Muscle layer of duodenum (tissue), 2 donors: ENCODE data around the gene NPAS1.

Experiments used
- H3K27ac ChIP-seq: one replicate; pipeline ENCODE4 v1.7.0; 2013; ENCODE audit warnings: mild to moderate bottlenecking, low read length
- H3K27me3 ChIP-seq: one replicate; pipeline ENCODE4 v1.7.0; 2013; ENCODE audit warnings: low read depth, mild to moderate bottlenecking, control low read depth, low read length
- H3K36me3 ChIP-seq, 2 donors: one replicate each; pipeline ENCODE4 v1.7.0; 2013; ENCODE audit warnings: low read length in 2 of 2, control low read depth in 1 of 2, mild to moderate bottlenecking in 1 of 2; ENCODE audit not compliant: insufficient read depth in 2 of 2, control insufficient read depth in 1 of 2
- H3K4me1 ChIP-seq, 2 donors: one replicate each; pipeline ENCODE4 v1.7.0; 2013; ENCODE audit warnings: low read length in 2 of 2, mild to moderate bottlenecking in 2 of 2, control low read depth in 1 of 2, moderate library complexity in 1 of 2; ENCODE audit not compliant: insufficient read depth in 2 of 2, control insufficient read depth in 1 of 2
- H3K4me3 ChIP-seq, 2 donors: one replicate each; pipeline ENCODE4 v1.7.0; 2013; ENCODE audit warnings: low read length in 2 of 2, low read depth in 1 of 2, mild to moderate bottlenecking in 1 of 2
- H3K9me3 ChIP-seq, 2 donors: one replicate each; pipeline ENCODE4 v1.7.0; 2013; ENCODE audit warnings: low read length in 2 of 2, control low read depth in 1 of 2, mild to moderate bottlenecking in 1 of 2; ENCODE audit not compliant: control insufficient read depth in 1 of 2
- donor health status: healthy.

The NPAS1 gene

DNA sequence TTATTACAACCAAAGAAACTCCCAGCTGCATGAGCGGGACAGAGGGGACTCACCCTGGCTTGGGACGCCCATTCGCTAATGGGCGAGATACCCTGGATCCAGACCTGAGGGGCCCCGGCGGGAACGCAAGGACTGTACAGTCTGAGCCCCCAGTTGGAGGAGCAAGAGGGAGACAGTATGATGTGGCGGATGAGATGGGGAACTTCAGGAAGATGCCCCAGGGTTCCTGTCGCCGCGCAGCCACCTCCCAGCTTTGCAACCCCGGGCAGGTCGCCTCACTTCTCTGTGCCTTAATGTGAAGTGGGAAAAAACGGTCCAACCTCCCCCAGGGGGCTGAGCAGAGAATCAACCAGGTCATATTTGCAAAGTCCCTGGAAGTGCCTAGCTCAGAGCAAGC, 2.5 kb downstream of the NPAS1 start:
- Histone ChIP-seq H3K4me3 (no peak overlapping the region), H3K4me1 (peaks cover 0 to 29% of the 10 kb centered on the region in 2 donors), H3K36me3 (no peaks in the 10 kb centered on the region), H3K27me3 (peaks cover 32% of the 10 kb centered on the region), H3K9me3 (no peaks in the 10 kb centered on the region), H3K27ac (no peak overlapping the region)

GRCh38 chr19:47022541-47023447, 3.2 kb downstream of the NPAS1 start:
- H3K36me3 ChIP-seq, result no peaks in the 10 kb centered on the region
- no peak overlapping the region for H3K4me3 ChIP-seq
- no peak overlapping the region for H3K27ac ChIP-seq
- H3K9me3 ChIP-seq, result no peaks in the 10 kb centered on the region
- H3K27me3 ChIP-seq, result peaks cover 32% of the 10 kb centered on the region
- peaks cover 0 to 29% of the 10 kb centered on the region in 2 donors for H3K4me1 ChIP-seq

GRCh38 chr19:47023448-47023794, 3.8 kb downstream of the NPAS1 start:
- H3K4me3 ChIP-seq, result no peak overlapping the region
- H3K36me3 ChIP-seq, result no peaks in the 10 kb centered on the region
- no peaks in the 10 kb centered on the region for H3K9me3 ChIP-seq
- H3K27ac ChIP-seq, result no peak overlapping the region
- H3K27me3 ChIP-seq, result peaks cover 37% of the 10 kb centered on the region
- H3K4me1 ChIP-seq, result peaks cover 0 to 29% of the 10 kb centered on the region in 2 donors

DNA sequence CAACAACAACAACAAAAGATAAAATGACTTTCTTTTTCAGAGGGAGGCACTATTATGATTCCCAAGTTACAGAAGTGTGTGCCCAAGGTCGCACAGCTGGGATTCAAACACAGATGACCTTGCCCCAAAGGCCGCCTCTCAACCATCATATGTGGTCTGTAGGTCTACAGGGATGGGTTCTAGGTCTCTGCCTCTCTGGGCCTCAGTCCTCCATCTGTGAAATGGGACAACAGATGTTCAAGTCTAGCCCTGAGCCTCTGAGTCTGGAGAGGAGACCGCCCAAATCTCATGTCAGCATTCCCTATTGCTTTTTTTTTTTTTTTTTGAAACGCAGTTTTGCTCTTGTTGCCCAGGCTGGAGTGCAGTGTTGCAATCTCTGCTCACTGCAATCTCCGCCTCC, 4.9 kb downstream of the NPAS1 start:
- Histone ChIP-seq H3K36me3 (no peaks in the 10 kb centered on the region), H3K9me3 (no peaks in the 10 kb centered on the region), H3K27me3 (peaks cover 38% of the 10 kb centered on the region), H3K4me3 (no peak overlapping the region), H3K4me1 (peaks cover 0 to 29% of the 10 kb centered on the region in 2 donors), H3K27ac (no peak overlapping the region)

DNA sequence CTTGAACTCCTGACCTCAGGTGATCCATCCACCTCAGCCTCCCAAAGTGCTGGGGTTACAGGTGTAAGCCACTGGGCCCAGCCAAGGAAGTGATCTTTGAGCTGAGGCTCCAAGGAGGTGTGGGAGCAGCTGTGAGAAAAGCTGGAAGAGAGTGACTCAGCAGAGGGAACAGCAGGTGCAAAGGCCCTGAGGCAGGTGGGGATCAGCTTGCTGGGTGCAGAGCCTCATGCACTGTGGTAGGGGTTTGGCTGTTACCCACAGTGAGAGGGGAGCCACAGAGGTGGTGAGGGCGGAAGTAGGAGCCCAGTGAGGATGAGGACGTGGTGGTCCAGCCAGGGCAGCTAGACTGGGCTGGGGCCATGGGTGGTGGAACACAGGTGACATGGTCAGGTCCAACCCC, 6.5 kb downstream of the NPAS1 start:
- Histone ChIP-seq H3K4me3 (no peak overlapping the region), H3K36me3 (no peaks in the 10 kb centered on the region), H3K27ac (no peak overlapping the region), H3K27me3 (peaks cover 35% of the 10 kb centered on the region), H3K9me3 (no peaks in the 10 kb centered on the region), H3K4me1 (peaks cover 0 to 14% of the 10 kb centered on the region in 2 donors)

DNA sequence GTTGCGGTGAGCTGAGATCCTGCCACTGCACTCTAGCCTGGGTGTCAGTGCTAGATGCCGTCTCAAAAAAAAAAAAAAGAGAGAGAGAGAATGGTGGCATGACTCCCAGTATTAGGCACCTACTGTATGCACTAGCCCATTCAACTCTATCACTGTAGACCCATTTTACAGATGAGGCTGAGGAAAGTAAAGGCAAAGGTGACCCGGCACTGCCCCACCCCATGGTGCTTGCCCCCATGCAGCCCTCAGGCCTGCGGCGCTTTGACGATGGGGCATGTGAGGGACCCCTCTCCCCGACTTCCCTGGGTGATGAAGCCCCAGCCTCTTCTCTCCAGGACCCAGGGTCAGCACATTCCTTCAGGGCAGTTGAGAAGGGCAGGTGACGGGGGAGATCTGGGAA, 7.3 kb downstream of the NPAS1 start:
- no peak overlapping the region for H3K4me3 ChIP-seq
- no peaks in the 10 kb centered on the region for H3K36me3 ChIP-seq
- no peaks in the 10 kb centered on the region for H3K9me3 ChIP-seq
- H3K27me3 ChIP-seq, result peaks cover 28% of the 10 kb centered on the region
- H3K27ac ChIP-seq, result no peak overlapping the region
- peaks cover 0 to 6% of the 10 kb centered on the region in 2 donors for H3K4me1 ChIP-seq

- H3K9me3 ChIP-seq, result no peaks in the 10 kb centered on the region
- H3K27ac ChIP-seq, result no peak overlapping the region
- no peak overlapping the region for H3K4me3 ChIP-seq
- H3K27me3 ChIP-seq, result peaks cover 22% of the 10 kb centered on the region
- H3K36me3 ChIP-seq, result no peaks in the 10 kb centered on the region
- H3K4me1 ChIP-seq, result peaks cover 0 to 6% of the 10 kb centered on the region in 2 donors
Observed at GRCh38 chr19:47027586-47028088, 8.0 kb downstream of the NPAS1 start.

GRCh38 chr19:47028195-47028601, 8.6 kb downstream of the NPAS1 start:
- Histone ChIP-seq H3K36me3 (no peaks in the 10 kb centered on the region), H3K27ac (no peak overlapping the region), H3K4me3 (no peak overlapping the region), H3K9me3 (no peaks in the 10 kb centered on the region), H3K4me1 (peaks cover 0 to 3% of the 10 kb centered on the region in 2 donors), H3K27me3 (peaks cover 20% of the 10 kb centered on the region)

GRCh38 chr19:47032171-47032811, 12.7 kb downstream of the NPAS1 start:
- no peaks in the 10 kb centered on the region for H3K36me3 ChIP-seq
- no peak overlapping the region for H3K27ac ChIP-seq
- peaks cover 6 to 12% of the 10 kb centered on the region in 2 donors for H3K4me1 ChIP-seq
- no peak overlapping the region for H3K4me3 ChIP-seq
- peaks cover 8% of the 10 kb centered on the region for H3K27me3 ChIP-seq
- H3K9me3 ChIP-seq, result no peaks in the 10 kb centered on the region

DNA sequence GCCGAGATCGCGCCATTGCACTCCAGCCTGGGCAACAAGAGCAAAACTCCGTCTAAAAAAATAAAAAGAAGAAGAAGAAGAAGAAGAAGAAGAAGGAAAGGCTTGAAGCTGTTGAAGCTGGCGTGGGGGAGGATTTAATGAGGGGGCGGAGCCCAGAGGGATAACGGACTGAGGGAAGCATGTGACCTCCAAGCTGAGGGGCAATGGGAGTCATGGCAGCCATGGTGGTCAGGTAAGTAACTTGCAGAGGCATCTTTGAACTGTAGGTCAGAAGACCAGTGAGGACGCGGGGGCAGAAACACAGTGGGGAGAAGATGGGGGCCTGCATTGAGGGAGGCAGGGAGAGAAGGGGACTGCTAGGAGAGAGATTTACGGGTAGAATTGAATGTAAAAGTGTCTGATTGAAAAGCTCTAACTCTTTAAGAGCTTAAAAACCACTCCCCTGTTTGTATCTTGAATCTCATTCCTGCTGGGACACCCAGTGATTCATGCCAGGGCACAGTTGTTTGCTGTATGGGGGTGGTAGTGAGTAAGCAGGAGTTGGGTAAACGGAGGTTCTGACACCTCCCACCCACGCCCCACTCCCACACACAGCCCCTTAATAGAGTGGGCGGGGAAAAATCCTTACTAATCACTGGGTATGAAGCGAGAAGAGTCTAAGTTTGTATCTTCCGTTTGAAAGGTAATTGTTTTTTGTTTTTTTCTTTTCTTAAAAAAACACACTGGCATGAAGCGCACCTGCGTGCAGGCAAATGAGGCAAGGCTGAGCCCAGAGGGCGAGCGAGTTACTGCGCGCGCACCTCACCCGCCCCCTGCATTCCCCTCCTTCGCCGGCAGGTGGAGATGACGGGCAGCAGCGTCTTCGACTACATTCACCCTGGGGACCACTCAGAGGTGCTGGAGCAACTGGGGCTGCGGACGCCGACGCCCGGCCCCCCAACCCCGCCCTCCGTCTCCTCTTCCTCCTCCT, 15.8 kb downstream of the NPAS1 start:
- Histone ChIP-seq H3K36me3 (no peaks in the 10 kb centered on the region), H3K4me3 (peak overlapping the region; percentile 57 to 73), H3K9me3 (no peaks in the 10 kb centered on the region), H3K4me1 (peaks cover 6 to 12% of the 10 kb centered on the region in 2 donors), H3K27me3 (no peaks in the 10 kb centered on the region), H3K27ac (peak overlapping the region; percentile 16)
